ACC112 (cell line): ENCODE results near the gene AGAP9.
"Not testable (repeated sequence)": the region's sequence is repeated elsewhere in the genome, so short reads cannot be mapped to it uniquely, and the experiment has no call there.

Source experiments
- H2AFZ ChIP-seq: fragments of 200-600 bp; sonication (generic); one replicate; pipeline ENCODE4 v1.6.0; 2017; ENCODE audit warnings: antibody characterized with exemption, low read length; ENCODE audit not compliant: unreplicated experiment
- H3K27ac ChIP-seq: fragments of 200-600 bp; sonication (generic); 2 replicates; pipeline ENCODE4 v1.5.1; 2014; ENCODE audit warnings: low read depth, mild to moderate bottlenecking, antibody characterized with exemption, low read length, moderate library complexity
- H3K27me3 ChIP-seq: fragments of 200-600 bp; sonication (generic); 2 replicates; pipeline ENCODE4 v1.6.1; 2014; ENCODE audit warnings: mild to moderate bottlenecking, antibody characterized with exemption, low read length, moderate library complexity, mixed read lengths; ENCODE audit not compliant: insufficient read depth
- H3K36me3 ChIP-seq: fragments of 200-600 bp; sonication (generic); 2 replicates; pipeline ENCODE4 v1.6.1; 2016; ENCODE audit warnings: mild to moderate bottlenecking, antibody characterized with exemption, low read length, moderate library complexity, mixed read lengths; ENCODE audit not compliant: insufficient read depth
- H3K4me1 ChIP-seq: fragments of 200-600 bp; sonication (generic); one replicate; pipeline ENCODE4 v1.6.1; 2016; ENCODE audit warnings: low read length, mixed read lengths; ENCODE audit not compliant: insufficient read depth, unreplicated experiment, control insufficient read depth
- H3K4me3 ChIP-seq: fragments of 200-600 bp; sonication (generic); 2 replicates; pipeline ENCODE4 v1.5.1; 2014; ENCODE audit warnings: mild to moderate bottlenecking, low read depth, low read length
- H3K79me2 ChIP-seq: fragments of 200-600 bp; sonication (generic); one replicate; pipeline ENCODE4 v1.6.0; 2016; ENCODE audit warnings: low read length; ENCODE audit not compliant: control insufficient read depth, unreplicated experiment, insufficient read depth

Gene AGAP9

GRCh38 chr10:47485943-47486342, 37.5 kb downstream of the AGAP9 start:
- not testable (repeated sequence) for H3K36me3 ChIP-seq, H3K27ac ChIP-seq, H3K4me3 ChIP-seq, H3K79me2 ChIP-seq, H3K27me3 ChIP-seq, H3K4me1 ChIP-seq, H2AFZ ChIP-seq

GRCh38 chr10:47484786-47485185, 38.7 kb downstream of the AGAP9 start:
- H3K79me2 ChIP-seq, H3K4me1 ChIP-seq: not testable (repeated sequence)

DNA sequence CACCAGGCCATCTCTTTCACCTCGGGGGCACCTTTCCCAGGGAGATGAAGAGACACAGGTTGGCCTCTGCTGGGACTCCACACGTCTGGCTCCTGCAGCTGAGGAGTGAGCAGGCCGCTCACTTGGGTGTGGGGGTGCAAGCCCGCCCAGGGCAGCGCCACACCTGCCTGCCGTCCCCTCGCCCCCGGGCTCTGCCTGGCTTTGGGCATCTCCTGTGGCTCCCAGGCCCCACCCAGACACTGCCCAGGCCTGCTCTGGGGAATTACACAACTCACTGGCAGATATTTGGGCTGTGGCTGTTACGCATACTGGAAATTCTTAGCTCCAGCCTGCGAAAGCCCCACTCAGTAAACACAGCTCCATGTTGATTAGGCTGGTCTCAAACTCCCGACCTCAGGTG, 39.5 kb downstream of the AGAP9 start, which contains the start of gene ANXA8:
ANXA8 (minus strand) TSS at position 193 of the 400 bp plus-strand sequence; CDS start at position 11, 182 bp downstream.
- not testable (repeated sequence) for H3K4me3 ChIP-seq, H2AFZ ChIP-seq, H3K27ac ChIP-seq, H3K79me2 ChIP-seq, H3K4me1 ChIP-seq, H3K27me3 ChIP-seq, H3K36me3 ChIP-seq

More at GRCh38 chr10:47484786-47485185, 38.7 kb downstream of the AGAP9 start:
- not testable (repeated sequence) for H3K27me3 ChIP-seq, H2AFZ ChIP-seq, H3K4me3 ChIP-seq, H3K27ac ChIP-seq, H3K36me3 ChIP-seq

GRCh38 chr10:47482367-47482766, 41.1 kb downstream of the AGAP9 start:
- H3K79me2 ChIP-seq, H3K27ac ChIP-seq: not testable (repeated sequence)

DNA sequence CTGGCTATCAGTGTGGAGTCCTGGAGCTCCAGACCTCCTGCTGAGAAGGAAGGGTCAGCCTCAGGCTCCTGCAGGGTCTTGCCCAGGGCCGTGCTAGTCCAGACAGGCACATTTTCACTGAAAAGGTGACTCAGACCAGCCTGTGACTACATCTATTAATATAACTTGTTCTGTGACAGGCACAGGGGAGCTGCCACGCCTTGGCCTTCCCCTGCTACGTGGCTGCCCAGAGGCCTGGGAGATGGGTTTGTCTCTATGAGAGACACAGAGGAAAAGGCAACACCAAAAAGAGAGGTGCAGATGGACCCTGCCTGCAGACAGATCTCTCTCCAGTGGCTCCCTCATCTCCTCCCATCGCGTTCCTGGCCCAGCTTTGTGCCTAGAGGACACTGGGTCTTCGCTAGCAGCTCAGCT, 41.7 kb downstream of the AGAP9 start:
- H3K27me3 ChIP-seq, H3K79me2 ChIP-seq, H2AFZ ChIP-seq, H3K36me3 ChIP-seq, H3K4me3 ChIP-seq, H3K27ac ChIP-seq, H3K4me1 ChIP-seq: not testable (repeated sequence)

More at GRCh38 chr10:47482367-47482766, 41.1 kb downstream of the AGAP9 start:
- not testable (repeated sequence) for H2AFZ ChIP-seq, H3K4me1 ChIP-seq, H3K36me3 ChIP-seq, H3K4me3 ChIP-seq, H3K27me3 ChIP-seq

DNA sequence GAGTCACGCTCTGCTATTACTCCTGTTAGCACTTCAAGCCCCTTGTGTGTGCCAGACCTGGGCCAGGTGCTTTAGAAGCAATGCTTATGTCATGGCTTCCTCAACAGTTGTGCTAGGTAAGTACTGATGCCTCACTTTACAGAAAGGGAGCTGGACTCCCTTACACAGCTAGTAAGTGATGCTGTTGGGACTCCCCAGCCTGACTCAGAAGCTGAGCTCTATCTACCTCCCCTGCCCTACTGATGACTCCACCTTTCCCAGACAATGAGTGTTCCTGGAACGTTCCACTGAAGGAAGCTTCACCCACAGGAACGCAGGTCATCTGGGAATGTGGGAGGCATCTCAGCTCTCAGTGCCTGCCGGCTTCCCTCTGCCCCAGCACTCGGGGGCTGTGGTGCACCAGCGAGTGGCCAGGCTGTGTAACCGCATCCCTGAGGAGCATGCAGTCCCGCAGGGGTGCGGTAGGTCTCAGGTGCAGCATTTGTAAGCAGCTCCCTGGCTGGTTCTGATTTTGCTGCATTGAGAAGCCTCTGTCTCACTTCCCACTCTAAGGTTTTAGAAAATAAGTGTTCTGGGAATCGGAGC, 42.2 kb downstream of the AGAP9 start:
- not testable (repeated sequence) for H3K27me3 ChIP-seq, H3K4me1 ChIP-seq, H3K4me3 ChIP-seq, H3K27ac ChIP-seq, H3K36me3 ChIP-seq, H3K79me2 ChIP-seq, H2AFZ ChIP-seq

DNA sequence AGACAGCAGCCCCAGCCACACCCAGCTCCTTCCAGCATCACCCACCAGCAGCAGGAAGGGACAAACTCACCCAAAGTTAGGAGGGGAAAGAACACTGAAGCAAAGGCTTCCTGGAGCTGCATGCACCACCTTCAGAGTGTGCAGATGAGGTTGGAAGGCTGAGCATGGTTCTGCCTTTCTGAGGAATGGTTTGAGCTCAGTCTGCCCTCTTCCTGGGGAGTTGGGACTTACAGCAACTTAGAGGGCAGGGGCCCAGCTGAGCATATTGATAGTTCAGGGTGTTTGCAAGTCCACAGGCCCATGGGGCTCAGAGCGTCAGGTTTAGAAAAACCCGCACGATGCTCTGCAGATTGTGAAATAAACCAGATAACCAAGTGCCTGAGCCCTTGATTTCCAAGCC, 43.3 kb downstream of the AGAP9 start:
- H3K79me2 ChIP-seq, H2AFZ ChIP-seq, H3K27me3 ChIP-seq, H3K36me3 ChIP-seq, H3K4me1 ChIP-seq, H3K4me3 ChIP-seq, H3K27ac ChIP-seq: not testable (repeated sequence)

- not testable (repeated sequence) for H3K4me3 ChIP-seq, H3K4me1 ChIP-seq, H3K36me3 ChIP-seq, H3K79me2 ChIP-seq, H2AFZ ChIP-seq, H3K27me3 ChIP-seq, H3K27ac ChIP-seq
Measured at GRCh38 chr10:47478114-47478513, 45.3 kb downstream of the AGAP9 start.

GRCh38 chr10:47477078-47477477, 46.4 kb downstream of the AGAP9 start:
- not testable (repeated sequence) for H3K79me2 ChIP-seq, H3K27ac ChIP-seq, H2AFZ ChIP-seq, H3K4me1 ChIP-seq, H3K4me3 ChIP-seq, H3K36me3 ChIP-seq, H3K27me3 ChIP-seq

DNA sequence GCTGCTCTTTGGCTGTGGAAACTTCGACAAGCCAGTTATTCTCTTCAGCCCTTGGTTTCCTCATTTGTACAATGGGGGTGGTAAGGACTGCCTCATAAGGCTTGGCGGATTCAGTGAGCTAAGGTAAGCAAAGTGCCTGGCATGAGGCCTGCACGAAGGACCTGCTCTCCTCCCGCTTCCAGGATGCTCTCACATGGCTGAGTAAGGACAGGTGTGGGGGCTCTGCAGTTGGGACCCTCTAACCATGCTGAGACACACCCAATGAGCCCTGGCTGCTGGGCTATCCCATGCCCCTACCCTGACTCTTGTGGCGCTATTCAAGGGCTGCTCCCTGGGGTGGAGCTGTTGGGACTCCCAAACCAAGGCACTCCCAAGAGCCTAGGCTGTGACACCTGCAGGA, 48.3 kb downstream of the AGAP9 start:
- H3K27ac ChIP-seq, H3K4me3 ChIP-seq, H3K4me1 ChIP-seq, H3K79me2 ChIP-seq, H3K36me3 ChIP-seq, H3K27me3 ChIP-seq, H2AFZ ChIP-seq: not testable (repeated sequence)

- not testable (repeated sequence) for H2AFZ ChIP-seq, H3K79me2 ChIP-seq, H3K4me3 ChIP-seq, H3K4me1 ChIP-seq, H3K36me3 ChIP-seq, H3K27me3 ChIP-seq, H3K27ac ChIP-seq
Measured at GRCh38 chr10:47473516-47473915, 49.9 kb downstream of the AGAP9 start.
